ENCODE measurements around the gene OSBPL3. TPM values are rescaled to one million over a fixed set of nuclear protein-coding genes. Genes with fewer than 3 reads are reported as not detected.

Gene OSBPL3
- polyA plus RNA-seq, 1 of the 3 experiments (the other 2 are of a cell fraction), result 23.2 TPM

DNA sequence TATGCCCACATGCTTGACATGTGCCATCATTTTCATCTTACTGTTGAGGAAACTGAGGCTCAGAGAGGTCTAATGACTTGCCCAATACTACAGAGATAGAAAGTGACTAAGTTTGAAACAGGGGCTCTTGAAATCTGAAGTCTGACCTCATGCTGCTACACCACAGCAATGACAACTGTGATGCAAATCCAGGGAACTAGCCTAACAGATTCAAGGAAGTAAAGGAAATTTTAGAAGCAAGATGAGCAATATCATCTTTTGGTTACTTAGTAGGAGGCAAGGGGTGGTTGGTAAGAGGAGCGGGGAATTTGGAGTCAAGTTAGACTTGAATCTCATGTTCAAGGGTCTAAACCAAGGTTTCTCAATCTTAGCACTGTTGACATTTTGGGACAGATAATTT, 26.3 kb upstream of the OSBPL3 start:
- POLR2A ChIA-PET, result no interaction called here

More for the DNA sequence above, 26.3 kb upstream of the OSBPL3 start:
- Histone ChIP-seq H2AFZ (ENCODE audit: low read depth) (no peak overlapping the region), H3K4me2 (no peak overlapping the region), H3K9ac (no peak overlapping the region), H3K9me2 (no peaks in the 10 kb centered on the region), H3K9me3 (no peaks in the 10 kb centered on the region), H3K27ac (ENCODE audit: low read depth in 2 of 2, low read length in 1 of 2) (no peak overlapping the region), H4K20me1 (ENCODE audit: insufficient read depth) (no peaks in the 10 kb centered on the region), H3K4me1 (ENCODE audit: control insufficient read depth in 1 of 2, insufficient read depth in 2 of 2, low read depth in 1 of 2, low read length in 1 of 2) (peaks cover 0 to 3% of the 10 kb centered on the region in 2 experiments; a peak in 1 of 4 replicates), H3K36me3 (replicated peaks in 1 of 2; ENCODE audit: control insufficient read depth in 1 of 2, insufficient read depth in 2 of 2, low read length in 1 of 2) (no peaks in the 10 kb centered on the region), H3K79me2 (ENCODE audit: insufficient read depth) (no peaks in the 10 kb centered on the region), H3K4me3 (ENCODE audit: low read depth in 2 of 2, low read length in 1 of 2) (no peak overlapping the region), H3F3A (replicated peaks; ENCODE audit: insufficient read depth) (no peaks in the 10 kb centered on the region), H3K27me3 (ENCODE audit: insufficient read depth) (no peaks in the 10 kb centered on the region)
- TF ChIP-seq, protein P1, sequence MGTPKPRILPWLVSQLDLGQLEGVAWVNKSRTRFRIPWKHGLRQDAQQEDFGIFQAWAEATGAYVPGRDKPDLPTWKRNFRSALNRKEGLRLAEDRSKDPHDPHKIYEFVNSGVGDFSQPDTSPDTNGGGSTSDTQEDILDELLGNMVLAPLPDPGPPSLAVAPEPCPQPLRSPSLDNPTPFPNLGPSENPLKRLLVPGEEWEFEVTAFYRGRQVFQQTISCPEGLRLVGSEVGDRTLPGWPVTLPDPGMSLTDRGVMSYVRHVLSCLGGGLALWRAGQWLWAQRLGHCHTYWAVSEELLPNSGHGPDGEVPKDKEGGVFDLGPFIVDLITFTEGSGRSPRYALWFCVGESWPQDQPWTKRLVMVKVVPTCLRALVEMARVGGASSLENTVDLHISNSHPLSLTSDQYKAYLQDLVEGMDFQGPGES (IDR thresholded peaks at IDR 0.05; ENCODE audit: low read depth, low read length), result no peak
- TF ChIP-seq JUND (IDR thresholded peaks at IDR 0.05) (no peak), TCF12 (IDR thresholded peaks at IDR 0.05) (no peak), GATA2 (CRISPR knock-in tag; IDR thresholded peaks at IDR 0.05) (no peak), NFIC (IDR thresholded peaks at IDR 0.05; ENCODE audit: borderline replicate concordance) (no peak), FOXJ3 (CRISPR knock-in tag; IDR thresholded peaks at IDR 0.05) (no peak), GABPA (IDR thresholded peaks at IDR 0.05; ENCODE audit: low read depth) (no peak), TEAD4 (IDR thresholded peaks at IDR 0.05; ENCODE audit: borderline replicate concordance, insufficient read depth) (no peak), RFX5 (IDR thresholded peaks at IDR 0.05; ENCODE audit: low read length) (no peak), TAF1 (IDR thresholded peaks at IDR 0.05; ENCODE audit: borderline replicate concordance, low read depth, low read length) (no peak), POLR2AphosphoS5 (IDR thresholded peaks at IDR 0.05; ENCODE audit: low read depth, low read length) (no peak), FOXM1 (IDR thresholded peaks at IDR 0.05; ENCODE audit: low read depth) (no peak), SMC3 (IDR thresholded peaks at IDR 0.05; ENCODE audit: low read depth, low read length) (no peak), ELF1 (IDR thresholded peaks at IDR 0.05) (no peak), NRF1 (IDR thresholded peaks at IDR 0.05; ENCODE audit: low read depth, low read length) (no peak)
- TF ChIP-seq, protein P2, sequence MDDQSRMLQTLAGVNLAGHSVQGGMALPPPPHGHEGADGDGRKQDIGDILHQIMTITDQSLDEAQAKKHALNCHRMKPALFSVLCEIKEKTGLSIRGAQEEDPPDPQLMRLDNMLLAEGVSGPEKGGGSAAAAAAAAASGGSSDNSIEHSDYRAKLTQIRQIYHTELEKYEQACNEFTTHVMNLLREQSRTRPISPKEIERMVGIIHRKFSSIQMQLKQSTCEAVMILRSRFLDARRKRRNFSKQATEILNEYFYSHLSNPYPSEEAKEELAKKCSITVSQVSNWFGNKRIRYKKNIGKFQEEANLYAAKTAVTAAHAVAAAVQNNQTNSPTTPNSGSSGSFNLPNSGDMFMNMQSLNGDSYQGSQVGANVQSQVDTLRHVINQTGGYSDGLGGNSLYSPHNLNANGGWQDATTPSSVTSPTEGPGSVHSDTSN (IDR thresholded peaks at IDR 0.05), result no peak
- TF ChIP-seq, protein P3, sequence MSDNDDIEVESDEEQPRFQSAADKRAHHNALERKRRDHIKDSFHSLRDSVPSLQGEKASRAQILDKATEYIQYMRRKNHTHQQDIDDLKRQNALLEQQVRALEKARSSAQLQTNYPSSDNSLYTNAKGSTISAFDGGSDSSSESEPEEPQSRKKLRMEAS (IDR thresholded peaks at IDR 0.05; ENCODE audit: low read depth), result no peak
- TF ChIP-seq, protein P4, sequence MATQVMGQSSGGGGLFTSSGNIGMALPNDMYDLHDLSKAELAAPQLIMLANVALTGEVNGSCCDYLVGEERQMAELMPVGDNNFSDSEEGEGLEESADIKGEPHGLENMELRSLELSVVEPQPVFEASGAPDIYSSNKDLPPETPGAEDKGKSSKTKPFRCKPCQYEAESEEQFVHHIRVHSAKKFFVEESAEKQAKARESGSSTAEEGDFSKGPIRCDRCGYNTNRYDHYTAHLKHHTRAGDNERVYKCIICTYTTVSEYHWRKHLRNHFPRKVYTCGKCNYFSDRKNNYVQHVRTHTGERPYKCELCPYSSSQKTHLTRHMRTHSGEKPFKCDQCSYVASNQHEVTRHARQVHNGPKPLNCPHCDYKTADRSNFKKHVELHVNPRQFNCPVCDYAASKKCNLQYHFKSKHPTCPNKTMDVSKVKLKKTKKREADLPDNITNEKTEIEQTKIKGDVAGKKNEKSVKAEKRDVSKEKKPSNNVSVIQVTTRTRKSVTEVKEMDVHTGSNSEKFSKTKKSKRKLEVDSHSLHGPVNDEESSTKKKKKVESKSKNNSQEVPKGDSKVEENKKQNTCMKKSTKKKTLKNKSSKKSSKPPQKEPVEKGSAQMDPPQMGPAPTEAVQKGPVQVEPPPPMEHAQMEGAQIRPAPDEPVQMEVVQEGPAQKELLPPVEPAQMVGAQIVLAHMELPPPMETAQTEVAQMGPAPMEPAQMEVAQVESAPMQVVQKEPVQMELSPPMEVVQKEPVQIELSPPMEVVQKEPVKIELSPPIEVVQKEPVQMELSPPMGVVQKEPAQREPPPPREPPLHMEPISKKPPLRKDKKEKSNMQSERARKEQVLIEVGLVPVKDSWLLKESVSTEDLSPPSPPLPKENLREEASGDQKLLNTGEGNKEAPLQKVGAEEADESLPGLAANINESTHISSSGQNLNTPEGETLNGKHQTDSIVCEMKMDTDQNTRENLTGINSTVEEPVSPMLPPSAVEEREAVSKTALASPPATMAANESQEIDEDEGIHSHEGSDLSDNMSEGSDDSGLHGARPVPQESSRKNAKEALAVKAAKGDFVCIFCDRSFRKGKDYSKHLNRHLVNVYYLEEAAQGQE (IDR thresholded peaks at IDR 0.05; ENCODE audit: low read depth, low read length), result no peak
- TF ChIP-seq, protein P5, sequence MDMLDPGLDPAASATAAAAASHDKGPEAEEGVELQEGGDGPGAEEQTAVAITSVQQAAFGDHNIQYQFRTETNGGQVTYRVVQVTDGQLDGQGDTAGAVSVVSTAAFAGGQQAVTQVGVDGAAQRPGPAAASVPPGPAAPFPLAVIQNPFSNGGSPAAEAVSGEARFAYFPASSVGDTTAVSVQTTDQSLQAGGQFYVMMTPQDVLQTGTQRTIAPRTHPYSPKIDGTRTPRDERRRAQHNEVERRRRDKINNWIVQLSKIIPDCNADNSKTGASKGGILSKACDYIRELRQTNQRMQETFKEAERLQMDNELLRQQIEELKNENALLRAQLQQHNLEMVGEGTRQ (IDR thresholded peaks at IDR 0.05; ENCODE audit: borderline replicate concordance, low read depth, low read length), result no peak
- CTCF ChIA-PET, result interaction anchor here (1.9 kb wide), 1 partner anchor 64 kb away, joined by 7 read pairs; no protein-coding TSS in a partner anchor
- DNase-seq, result no peak
- WGBS (ENCODE audit: low lambda C conversion rate), result 91% methylated on average over 1 of the region's 1 CpG

Data from SK-N-SH (cell line).